AG04449 (cell line): Measurements from ENCODE around the gene RAPGEF3.

ENCODE experiments used
- CTCF ChIA-PET: fragments of 350-600 bp; formaldehyde crosslinking; extraction: SDS; loops from one replicate; lab custom pipeline; 2021; ENCODE audit warnings: antibody characterized with exemption; lab: Yijun Ruan, JAX
- POLR2A ChIA-PET: fragments of 400-600, 350-600 bp; formaldehyde crosslinking; extraction: SDS; loops from one replicate; lab custom pipeline; 2020; ENCODE audit warnings: antibody characterized with exemption, inconsistent platforms; lab: Yijun Ruan, JAX
- DNase-seq: peaks from one replicate; pipeline ENCODE4 v3.0.0-alpha.2; 2010; ENCODE audit warnings: low read depth, low spot score
- H3K4me3 ChIP-seq: 2 replicates; pipeline ENCODE4 v1.5.1; 2011; ENCODE audit warnings: low read depth, mild to moderate bottlenecking, control low read depth, low read length
- CTCF ChIP-seq: IDR thresholded peaks from one replicate; pipeline ENCODE4 v1.5.1; 2011; ENCODE audit warnings: mild to moderate bottlenecking, moderate library complexity, low read length, control low read depth, inconsistent platforms; ENCODE audit not compliant: insufficient read depth; ENCODE audit errors: missing control alignments

The RAPGEF3 gene

GRCh38 chr12:47803191-47803875 is 44.7 kb upstream of the RAPGEF3 start:
- TF ChIP-seq CTCF, result no peak
- POLR2A ChIA-PET, result no interaction called here
- no peak for DNase-seq
- CTCF ChIA-PET, result interaction anchor here (1.2 to 39.4 kb wide), 5 partner anchors 14 to 88 kb away, joined by 4 to 751 read pairs (median 6); partner anchors contain the start of gene SLC48A1
- no peak overlapping the region for H3K4me3 ChIP-seq

DNA sequence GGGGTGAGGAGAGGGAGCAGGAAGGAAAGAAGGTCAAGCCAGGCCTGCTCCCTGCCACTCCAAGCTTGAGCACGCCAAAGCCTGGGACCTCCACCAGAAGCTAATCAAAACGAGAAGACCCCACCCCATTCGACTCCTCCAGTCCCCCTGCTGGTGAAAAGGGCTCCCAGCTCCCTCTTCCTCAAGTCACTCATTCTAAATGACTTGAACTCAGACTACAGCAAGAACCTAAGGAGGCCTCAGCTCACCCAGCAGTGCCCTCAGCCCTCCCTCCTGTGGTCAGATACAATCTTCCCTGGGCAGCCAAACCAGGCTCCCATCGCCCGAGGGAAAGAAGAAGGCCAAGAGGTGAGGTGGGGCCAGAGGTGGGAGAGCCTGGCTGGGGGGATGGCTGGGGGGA is 43.6 kb upstream of the RAPGEF3 start:
- H3K4me3 ChIP-seq, result no peak overlapping the region
- TF ChIP-seq CTCF, result peak; percentile 20
- ChIA-PET CTCF (interaction anchor here (1.2 to 39.4 kb wide), 9 partner anchors 8 to 86 kb away, joined by 4 to 751 read pairs (median 9); partner anchors contain the start of gene SLC48A1), POLR2A (interaction anchor here (1.1 kb wide), 1 partner anchor 18 kb away, joined by 7 read pairs; no protein-coding TSS in a partner anchor)
- no peak for DNase-seq

GRCh38 chr12:47801904-47802246 is 43.2 kb upstream of the RAPGEF3 start:
- no peak for TF ChIP-seq CTCF
- H3K4me3 ChIP-seq, result no peak overlapping the region
- ChIA-PET POLR2A (interaction anchor here (1.1 kb wide), 1 partner anchor 19 kb away, joined by 7 read pairs; no protein-coding TSS in a partner anchor), CTCF (interaction anchor here (1.1 to 39.4 kb wide), 9 partner anchors 9 to 86 kb away, joined by 4 to 751 read pairs (median 9); partner anchors contain the start of gene SLC48A1)
- DNase-seq, result no peak

- peak; percentile 35 for TF ChIP-seq CTCF
- ChIA-PET POLR2A (interaction anchor here (1.1 kb wide), 1 partner anchor 19 kb away, joined by 7 read pairs; no protein-coding TSS in a partner anchor), CTCF (interaction anchor here (1.1 to 39.4 kb wide), 10 partner anchors 8 to 85 kb away, joined by 4 to 751 read pairs (median 8); partner anchors contain the start of gene SLC48A1)
These were observed 42.7 kb upstream of the RAPGEF3 start for GRCh38 chr12:47801170-47801903.

GRCh38 chr12:47800582-47800981 is 41.9 kb upstream of the RAPGEF3 start:
- DNase-seq, result no peak
- POLR2A ChIA-PET, result no interaction called here
- no peak for TF ChIP-seq CTCF
- CTCF ChIA-PET, result interaction anchor here (1.1 to 39.4 kb wide), 7 partner anchors 8 to 58 kb away, joined by 4 to 751 read pairs (median 9); partner anchors contain the start of gene SLC48A1
- no peak overlapping the region for H3K4me3 ChIP-seq

More at GRCh38 chr12:47801170-47801903, 42.7 kb upstream of the RAPGEF3 start:
- no peak for DNase-seq
- no peak overlapping the region for H3K4me3 ChIP-seq
